ENCODE results near the gene LEMD1. TPM values are rescaled to one million over a fixed set of nuclear protein-coding genes. Genes with fewer than 3 reads are reported as not detected.

Gene LEMD1
- total RNA-seq, 1 donor from 2014 or later = 15.0 TPM

DNA sequence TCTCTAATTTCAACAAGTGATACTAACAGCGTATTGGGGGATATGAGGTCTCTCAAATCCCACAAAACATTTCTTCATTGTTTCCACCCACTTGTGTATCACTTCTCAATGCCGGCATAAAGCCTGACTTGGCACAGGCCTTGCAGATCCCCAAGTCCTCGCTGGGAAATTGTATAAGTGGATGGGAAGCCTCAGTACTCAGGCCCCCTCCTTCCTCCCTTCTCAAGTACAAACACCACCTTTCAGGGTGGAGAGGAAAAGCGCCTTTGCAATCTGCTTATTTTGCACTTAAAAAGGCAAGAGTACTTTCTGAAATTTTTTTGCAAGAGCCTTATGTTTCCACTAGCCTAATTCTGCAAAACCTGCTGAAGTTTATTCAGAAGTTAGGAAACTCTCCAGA is 39.3 kb downstream of the LEMD1 start:
- Histone ChIP-seq H3K27ac (no peak overlapping the region), H3K4me3 (no peak overlapping the region), H3K9me3 (ENCODE audit: low read depth) (no peaks in the 10 kb centered on the region), H4K20me1 (ENCODE audit: low read depth) (no peaks in the 10 kb centered on the region), H3K4me1 (peaks cover 16% of the 10 kb centered on the region), H3K79me2 (ENCODE audit: low read depth) (no peaks in the 10 kb centered on the region), H3K36me3 (no peaks in the 10 kb centered on the region), H3K4me2 (no peak overlapping the region), H3K9ac (no peak overlapping the region), H2AFZ (replicated peaks) (no peak overlapping the region), H3K27me3 (no peaks in the 10 kb centered on the region), H3F3A (ENCODE audit: low read depth) (peaks cover 6% of the 10 kb centered on the region)
- no peak for DNase-seq (ENCODE audit: low spot score)
- TF ChIP-seq CTCF (IDR thresholded peaks at IDR 0.05) (no peak), EZH2phosphoT487 (IDR thresholded peaks at IDR 0.05) (no peak), EZH2 (IDR thresholded peaks at IDR 0.05) (no peak)
- Mint-ChIP-seq H3K4me3 (no peak overlapping the region), H3K4me1 (peaks cover 8% of the 10 kb centered on the region), H3K27me3 (ENCODE audit: insufficient read depth, low read depth) (peaks cover 4% of the 10 kb centered on the region), H3K27ac (no peak overlapping the region), H3K36me3 (peaks cover 8% of the 10 kb centered on the region), H3K9me3 (no peaks in the 10 kb centered on the region)

GRCh38 chr1:205381305-205381704 is 40.6 kb downstream of the LEMD1 start:
- no peak for DNase-seq (ENCODE audit: low spot score)
- H3K9me3 ChIP-seq (ENCODE audit: low read depth) = no peaks in the 10 kb centered on the region

GRCh38 chr1:205380882-205381281 is 41.0 kb downstream of the LEMD1 start:
- H3K36me3 Mint-ChIP-seq = peaks cover 8% of the 10 kb centered on the region
- H3K27ac ChIP-seq = no peak overlapping the region
- H3K27me3 Mint-ChIP-seq (ENCODE audit: insufficient read depth, low read depth) = peaks cover 4% of the 10 kb centered on the region
- no peak for DNase-seq (ENCODE audit: low spot score)
- TF ChIP-seq EZH2phosphoT487 (IDR thresholded peaks at IDR 0.05) (no peak), CTCF (IDR thresholded peaks at IDR 0.05) (no peak), EZH2 (IDR thresholded peaks at IDR 0.05) (no peak)
- no peak overlapping the region for H3K4me3 Mint-ChIP-seq
- H3K4me2 ChIP-seq = no peak overlapping the region
- no peak overlapping the region for H3K4me3 ChIP-seq
- no peaks in the 10 kb centered on the region for H4K20me1 ChIP-seq (ENCODE audit: low read depth)
- no peaks in the 10 kb centered on the region for H3K27me3 ChIP-seq
- peaks cover 19% of the 10 kb centered on the region for H3K4me1 Mint-ChIP-seq
- H3F3A ChIP-seq (ENCODE audit: low read depth) = peaks cover 16% of the 10 kb centered on the region
- H3K79me2 ChIP-seq (ENCODE audit: low read depth) = no peaks in the 10 kb centered on the region
- H3K9ac ChIP-seq = no peak overlapping the region
- no peaks in the 10 kb centered on the region for H3K36me3 ChIP-seq
- H3K9me3 ChIP-seq (ENCODE audit: low read depth) = no peaks in the 10 kb centered on the region
- no peak overlapping the region for H3K27ac Mint-ChIP-seq
- H3K9me3 Mint-ChIP-seq = no peaks in the 10 kb centered on the region
- peaks cover 26% of the 10 kb centered on the region for H3K4me1 ChIP-seq
- no peak overlapping the region for H2AFZ ChIP-seq (replicated peaks)

More at GRCh38 chr1:205381305-205381704, 40.6 kb downstream of the LEMD1 start:
- Mint-ChIP-seq H3K4me1 (peaks cover 15% of the 10 kb centered on the region), H3K36me3 (peaks cover 8% of the 10 kb centered on the region), H3K27ac (no peak overlapping the region), H3K9me3 (no peaks in the 10 kb centered on the region), H3K4me3 (no peak overlapping the region), H3K27me3 (ENCODE audit: insufficient read depth, low read depth) (peaks cover 4% of the 10 kb centered on the region)
- Histone ChIP-seq H4K20me1 (ENCODE audit: low read depth) (no peaks in the 10 kb centered on the region), H3K27me3 (no peaks in the 10 kb centered on the region), H3F3A (ENCODE audit: low read depth) (peaks cover 13% of the 10 kb centered on the region), H3K36me3 (no peaks in the 10 kb centered on the region), H3K4me1 (peaks cover 22% of the 10 kb centered on the region), H3K79me2 (ENCODE audit: low read depth) (no peaks in the 10 kb centered on the region), H3K27ac (no peak overlapping the region), H3K9ac (no peak overlapping the region), H3K4me2 (no peak overlapping the region), H2AFZ (replicated peaks) (no peak overlapping the region), H3K4me3 (no peak overlapping the region)
- no peak for TF ChIP-seq EZH2 (IDR thresholded peaks at IDR 0.05)

- H3K27ac Mint-ChIP-seq = no peak overlapping the region
- Histone ChIP-seq H2AFZ (replicated peaks) (no peak overlapping the region), H3K9me3 (ENCODE audit: low read depth) (no peaks in the 10 kb centered on the region), H3K27ac (no peak overlapping the region), H3K36me3 (no peaks in the 10 kb centered on the region), H4K20me1 (ENCODE audit: low read depth) (no peaks in the 10 kb centered on the region), H3K27me3 (no peaks in the 10 kb centered on the region), H3K4me3 (no peak overlapping the region), H3K4me1 (peaks cover 25% of the 10 kb centered on the region), H3F3A (ENCODE audit: low read depth) (peaks cover 12% of the 10 kb centered on the region), H3K4me2 (no peak overlapping the region), H3K79me2 (ENCODE audit: low read depth) (no peaks in the 10 kb centered on the region), H3K9ac (no peak overlapping the region)
- no peak for DNase-seq (ENCODE audit: low spot score)
- H3K27me3 Mint-ChIP-seq (ENCODE audit: insufficient read depth, low read depth) = peaks cover 2% of the 10 kb centered on the region
- TF ChIP-seq EZH2 (IDR thresholded peaks at IDR 0.05) (no peak), CTCF (IDR thresholded peaks at IDR 0.05) (no peak), EZH2phosphoT487 (IDR thresholded peaks at IDR 0.05) (no peak)
- no peak overlapping the region for H3K4me3 Mint-ChIP-seq
- peaks cover 8% of the 10 kb centered on the region for H3K36me3 Mint-ChIP-seq
- H3K4me1 Mint-ChIP-seq = peaks cover 24% of the 10 kb centered on the region
- H3K9me3 Mint-ChIP-seq = no peaks in the 10 kb centered on the region
Observed at GRCh38 chr1:205379056-205379455, 42.8 kb downstream of the LEMD1 start.

All from neural progenitor cell (in vitro differentiated cells).